ENCODE results near the gene ZIC1.

ZIC1 gene

DNA sequence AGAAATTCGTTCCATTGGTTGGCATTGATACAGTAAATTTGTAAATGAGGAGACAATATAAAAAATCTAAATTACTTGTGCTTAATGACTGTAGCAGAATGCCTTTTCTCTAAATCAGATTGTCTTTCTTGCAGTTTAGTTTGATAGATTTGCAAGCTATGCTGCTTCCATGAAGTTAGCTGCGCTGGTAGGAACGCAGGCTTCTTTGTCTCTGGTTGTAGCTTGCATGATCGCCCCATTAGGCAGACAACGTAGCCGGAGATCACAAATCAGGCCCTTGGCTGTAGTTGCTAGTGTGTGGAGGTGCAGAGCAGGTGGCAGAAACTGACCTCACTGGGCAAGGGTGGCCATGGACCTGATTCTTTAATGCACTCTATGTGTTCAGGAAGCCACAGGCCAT, 6.1 kb downstream of the ZIC1 start:
- Histone ChIP-seq H3K36me3 (ENCODE audit: control insufficient read depth, insufficient read depth, low read length) (no peaks in the 10 kb centered on the region), H3K9ac (no peak overlapping the region), H3K27ac (no peak overlapping the region), H3K4me3 (ENCODE audit: low read depth, low read length) (no peak overlapping the region), H3K9me3 (ENCODE audit: control insufficient read depth, low read length) (no peaks in the 10 kb centered on the region), H3K4me1 (no peaks in the 10 kb centered on the region), H3K4me2 (ENCODE audit: low read length) (no peak overlapping the region), H2AFZ (no peak overlapping the region), H3K79me2 (no peaks in the 10 kb centered on the region), H3K27me3 (ENCODE audit: control insufficient read depth, insufficient read depth, low read length) (peaks cover 12% of the 10 kb centered on the region)
- TF ChIP-seq, protein P1, sequence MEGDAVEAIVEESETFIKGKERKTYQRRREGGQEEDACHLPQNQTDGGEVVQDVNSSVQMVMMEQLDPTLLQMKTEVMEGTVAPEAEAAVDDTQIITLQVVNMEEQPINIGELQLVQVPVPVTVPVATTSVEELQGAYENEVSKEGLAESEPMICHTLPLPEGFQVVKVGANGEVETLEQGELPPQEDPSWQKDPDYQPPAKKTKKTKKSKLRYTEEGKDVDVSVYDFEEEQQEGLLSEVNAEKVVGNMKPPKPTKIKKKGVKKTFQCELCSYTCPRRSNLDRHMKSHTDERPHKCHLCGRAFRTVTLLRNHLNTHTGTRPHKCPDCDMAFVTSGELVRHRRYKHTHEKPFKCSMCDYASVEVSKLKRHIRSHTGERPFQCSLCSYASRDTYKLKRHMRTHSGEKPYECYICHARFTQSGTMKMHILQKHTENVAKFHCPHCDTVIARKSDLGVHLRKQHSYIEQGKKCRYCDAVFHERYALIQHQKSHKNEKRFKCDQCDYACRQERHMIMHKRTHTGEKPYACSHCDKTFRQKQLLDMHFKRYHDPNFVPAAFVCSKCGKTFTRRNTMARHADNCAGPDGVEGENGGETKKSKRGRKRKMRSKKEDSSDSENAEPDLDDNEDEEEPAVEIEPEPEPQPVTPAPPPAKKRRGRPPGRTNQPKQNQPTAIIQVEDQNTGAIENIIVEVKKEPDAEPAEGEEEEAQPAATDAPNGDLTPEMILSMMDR (IDR thresholded peaks at IDR 0.05): no peak

DNA sequence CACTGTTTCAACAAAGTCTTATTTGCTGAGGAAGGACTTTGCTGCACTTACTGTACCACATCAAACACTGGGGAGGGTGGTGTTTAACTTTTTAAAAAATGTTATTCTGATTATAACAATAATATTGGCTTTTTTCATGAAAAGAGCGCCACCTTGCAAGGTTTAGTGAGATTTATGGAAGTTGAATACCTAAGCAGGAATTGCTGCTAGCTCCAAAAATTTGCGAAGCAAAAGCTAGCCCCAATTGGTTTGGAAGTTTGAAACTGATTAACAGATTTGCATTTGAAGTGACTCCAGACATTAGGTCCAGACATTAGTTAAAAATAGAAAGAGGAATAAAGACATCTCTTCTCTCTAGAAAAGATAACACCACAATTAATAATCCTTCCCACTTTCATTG, 6.7 kb downstream of the ZIC1 start:
- H3K27me3 ChIP-seq (ENCODE audit: control insufficient read depth, insufficient read depth, low read length): peaks cover 8% of the 10 kb centered on the region
- no peak overlapping the region for H3K9ac ChIP-seq
- H3K79me2 ChIP-seq: no peaks in the 10 kb centered on the region
- H3K4me2 ChIP-seq (ENCODE audit: low read length): no peak overlapping the region
- TF ChIP-seq, protein P1 (IDR thresholded peaks at IDR 0.05): no peak
- no peak overlapping the region for H3K27ac ChIP-seq
- no peak overlapping the region for H2AFZ ChIP-seq
- no peaks in the 10 kb centered on the region for H3K36me3 ChIP-seq (ENCODE audit: control insufficient read depth, insufficient read depth, low read length)
- H3K4me3 ChIP-seq (ENCODE audit: low read depth, low read length): no peak overlapping the region
- no peaks in the 10 kb centered on the region for H3K9me3 ChIP-seq (ENCODE audit: control insufficient read depth, low read length)
- no peaks in the 10 kb centered on the region for H3K4me1 ChIP-seq

DNA sequence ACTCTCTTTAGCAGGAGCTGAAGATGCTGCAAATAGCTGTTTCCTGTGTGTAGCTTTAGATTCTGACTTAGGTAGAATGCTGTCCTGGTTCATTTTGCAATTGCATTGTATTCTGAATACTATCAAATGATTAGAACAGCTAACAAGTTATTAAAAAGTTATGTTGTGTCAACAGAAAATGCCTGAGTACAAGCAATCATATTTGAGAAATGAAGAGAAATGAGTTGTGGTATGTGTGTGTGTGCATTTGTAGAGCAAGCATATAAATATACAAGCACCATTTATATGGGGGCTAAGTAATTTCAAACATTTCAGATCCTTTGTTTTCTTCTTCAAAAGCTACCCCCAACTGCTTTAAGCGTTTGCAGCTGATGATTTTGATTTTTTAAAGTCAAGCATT, 7.8 kb downstream of the ZIC1 start:
- Histone ChIP-seq H3K9ac (no peak overlapping the region), H3K36me3 (ENCODE audit: control insufficient read depth, insufficient read depth, low read length) (no peaks in the 10 kb centered on the region), H3K79me2 (no peaks in the 10 kb centered on the region), H2AFZ (no peak overlapping the region), H3K27me3 (ENCODE audit: control insufficient read depth, insufficient read depth, low read length) (no peaks in the 10 kb centered on the region), H3K27ac (no peak overlapping the region), H3K4me3 (ENCODE audit: low read depth, low read length) (no peak overlapping the region), H3K9me3 (ENCODE audit: control insufficient read depth, low read length) (no peaks in the 10 kb centered on the region), H3K4me2 (ENCODE audit: low read length) (no peak overlapping the region), H3K4me1 (no peaks in the 10 kb centered on the region)
- TF ChIP-seq, protein P1 (IDR thresholded peaks at IDR 0.05): no peak

DNA sequence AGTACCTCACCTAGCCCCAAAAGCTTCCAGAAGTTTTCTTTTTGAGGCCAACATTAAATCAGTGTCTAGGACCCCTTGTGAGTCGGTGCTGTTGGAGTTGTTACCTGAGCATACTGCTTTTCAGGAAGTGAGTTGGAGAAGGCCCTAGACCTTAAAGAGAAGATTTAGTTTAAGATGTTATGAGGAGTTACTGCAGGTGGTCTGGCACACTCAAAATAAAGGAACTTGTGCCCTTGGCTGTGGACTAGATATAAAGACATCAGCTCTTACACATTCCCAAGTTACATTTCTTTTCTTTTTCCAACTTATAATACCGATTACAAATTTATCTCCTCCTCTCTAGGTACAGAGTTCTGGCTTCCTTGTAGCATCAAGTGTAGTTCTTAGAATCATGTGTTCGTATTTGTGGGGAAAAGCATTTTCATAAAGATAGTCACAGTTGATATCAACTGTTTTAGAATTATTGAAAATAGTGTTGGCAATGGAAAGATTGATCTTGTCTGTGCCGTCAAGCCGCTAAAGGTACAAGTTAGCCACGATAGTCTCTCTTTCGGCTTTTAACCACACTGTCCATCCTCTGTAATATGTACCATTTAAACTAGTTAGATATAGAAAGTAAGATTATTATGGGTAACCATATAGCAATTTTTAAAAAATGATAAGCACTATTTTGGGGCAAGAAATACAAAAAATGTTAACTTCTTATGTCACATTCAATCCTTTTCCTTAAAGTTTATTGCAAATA, 8.6 kb downstream of the ZIC1 start:
- H3K9me3 ChIP-seq (ENCODE audit: control insufficient read depth, low read length): no peaks in the 10 kb centered on the region
- H3K4me2 ChIP-seq (ENCODE audit: low read length): no peak overlapping the region
- no peak overlapping the region for H3K4me3 ChIP-seq (ENCODE audit: low read depth, low read length)
- H3K27ac ChIP-seq: no peak overlapping the region
- peaks cover 4% of the 10 kb centered on the region for H3K27me3 ChIP-seq (ENCODE audit: control insufficient read depth, insufficient read depth, low read length)
- no peaks in the 10 kb centered on the region for H3K4me1 ChIP-seq
- no peaks in the 10 kb centered on the region for H3K79me2 ChIP-seq
- TF ChIP-seq, protein P1 (IDR thresholded peaks at IDR 0.05): no peak
- H3K36me3 ChIP-seq (ENCODE audit: control insufficient read depth, insufficient read depth, low read length): no peaks in the 10 kb centered on the region
- no peak overlapping the region for H2AFZ ChIP-seq
- H3K9ac ChIP-seq: no peak overlapping the region

DNA sequence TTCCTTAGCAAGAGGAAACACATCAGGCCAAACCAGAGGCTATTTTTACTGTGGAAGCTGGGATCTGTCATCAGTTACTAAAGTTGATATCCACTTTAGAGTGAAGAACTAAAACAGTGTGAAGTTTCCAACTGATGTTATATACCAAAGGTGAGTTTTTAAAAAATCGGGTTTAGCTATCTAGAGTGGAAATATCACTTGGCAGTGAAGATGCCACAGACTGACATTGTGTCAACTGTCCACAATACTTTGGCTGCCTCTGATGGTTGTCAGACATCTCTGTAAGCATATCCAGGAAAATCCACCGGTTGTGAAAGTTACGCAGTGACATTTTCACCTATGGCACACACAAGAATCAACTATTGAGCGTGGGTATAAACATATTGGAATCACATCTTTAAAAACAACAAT, 9.2 kb downstream of the ZIC1 start:
- H3K4me3 ChIP-seq (ENCODE audit: low read depth, low read length): no peak overlapping the region
- TF ChIP-seq, protein P1 (IDR thresholded peaks at IDR 0.05): no peak

More for the DNA sequence above, 9.2 kb downstream of the ZIC1 start:
- no peak overlapping the region for H2AFZ ChIP-seq
- no peaks in the 10 kb centered on the region for H3K36me3 ChIP-seq (ENCODE audit: control insufficient read depth, insufficient read depth, low read length)
- H3K27me3 ChIP-seq (ENCODE audit: control insufficient read depth, insufficient read depth, low read length): peaks cover 5% of the 10 kb centered on the region
- H3K27ac ChIP-seq: no peak overlapping the region
- H3K79me2 ChIP-seq: no peaks in the 10 kb centered on the region
- no peaks in the 10 kb centered on the region for H3K9me3 ChIP-seq (ENCODE audit: control insufficient read depth, low read length)
- no peak overlapping the region for H3K4me2 ChIP-seq (ENCODE audit: low read length)
- no peaks in the 10 kb centered on the region for H3K4me1 ChIP-seq
- no peak overlapping the region for H3K9ac ChIP-seq
